SK-MEL-5 (cell line): ENCODE results near the gene IFT122. TPM values are rescaled to one million over a fixed set of nuclear protein-coding genes. Genes with fewer than 3 reads are reported as not detected.

ENCODE experiments used
- DNase-seq: peaks from one replicate; pipeline ENCODE4 v3.0.0-alpha.2; 2016; ENCODE audit warnings: low read depth, low spot score
- in situ Hi-C: cut with HindIII; loops from 2 replicates; pipeline ENCODE4 v1.10.0; 2016; ENCODE audit warnings: low sequenced_read_pairs, high pct_unique_total_duplicates, low pct_unique_long_range_greater_than_20kb
- total RNA-seq: library from RNA; depleted of rRNA; stranded (reverse); fragments of >200 nt; shearing (Covaris generic); gene quantifications from 2 replicates; pipeline ENCODE4 v1.2.3, GENCODE V29; 2014

IFT122 gene
- total RNA-seq, 1 experiment from 2014 or later = 8.6 TPM

DNA sequence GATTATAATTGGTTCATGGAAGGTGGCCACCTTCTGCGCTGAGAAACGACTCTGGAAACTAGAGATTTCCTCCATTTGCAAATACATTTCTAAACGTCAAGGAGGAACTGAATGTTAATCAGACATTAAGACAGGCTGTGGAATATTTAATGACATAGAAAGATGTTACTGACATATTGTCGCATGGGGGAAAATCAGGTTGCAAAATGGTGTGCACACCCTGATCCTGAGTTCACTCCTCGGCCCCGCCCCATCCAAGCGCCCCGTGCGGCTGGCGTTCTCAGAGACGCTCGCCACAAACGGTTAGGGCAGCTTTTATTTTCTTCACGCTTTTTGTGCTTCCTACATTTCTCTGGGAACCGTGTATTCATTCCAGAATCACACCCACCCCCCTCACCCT is 113.7 kb downstream of the IFT122 start:
- in situ Hi-C loops = no loop called here
- no peak for DNase-seq

DNA sequence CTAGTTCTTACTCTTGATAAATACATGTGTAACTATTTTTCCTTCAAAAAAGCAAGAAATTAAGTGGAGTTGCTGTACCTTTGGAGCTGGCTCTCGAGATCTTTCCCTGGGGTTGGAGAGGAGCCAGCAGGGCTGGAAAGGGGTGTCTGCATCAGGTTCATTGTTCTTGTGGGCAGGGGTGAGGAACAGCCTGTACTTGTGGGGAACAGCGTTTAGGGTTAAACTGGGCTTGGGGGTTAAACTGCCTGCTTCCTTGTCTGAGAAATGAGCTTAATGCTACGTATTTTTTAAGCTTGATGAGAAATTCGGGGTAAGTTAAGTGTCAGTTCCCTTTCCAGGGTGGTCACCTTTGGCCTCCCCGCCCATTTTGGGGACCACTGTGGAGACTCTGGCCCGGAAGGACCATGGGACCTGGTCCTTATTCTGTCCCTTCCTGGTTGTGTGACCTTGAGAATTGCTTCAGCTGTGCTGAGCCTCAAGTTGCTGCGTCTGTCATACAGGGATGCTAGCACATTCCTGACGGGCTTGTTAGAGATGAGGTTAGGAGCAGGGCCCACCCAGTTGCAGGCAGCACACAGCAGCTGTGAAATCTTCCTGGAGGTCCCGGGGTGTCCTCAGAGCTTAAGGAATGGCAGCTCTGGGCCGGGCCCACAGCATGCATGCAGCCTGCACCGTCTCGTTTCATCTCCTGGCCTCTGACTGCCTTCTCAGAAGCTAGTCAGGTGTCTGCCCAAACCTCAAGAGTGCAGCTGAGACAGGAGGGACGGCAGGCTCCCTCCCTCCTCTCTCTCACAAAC is 114.5 kb downstream of the IFT122 start:
- in situ Hi-C loops = no loop called here
- DNase-seq = no peak

DNA sequence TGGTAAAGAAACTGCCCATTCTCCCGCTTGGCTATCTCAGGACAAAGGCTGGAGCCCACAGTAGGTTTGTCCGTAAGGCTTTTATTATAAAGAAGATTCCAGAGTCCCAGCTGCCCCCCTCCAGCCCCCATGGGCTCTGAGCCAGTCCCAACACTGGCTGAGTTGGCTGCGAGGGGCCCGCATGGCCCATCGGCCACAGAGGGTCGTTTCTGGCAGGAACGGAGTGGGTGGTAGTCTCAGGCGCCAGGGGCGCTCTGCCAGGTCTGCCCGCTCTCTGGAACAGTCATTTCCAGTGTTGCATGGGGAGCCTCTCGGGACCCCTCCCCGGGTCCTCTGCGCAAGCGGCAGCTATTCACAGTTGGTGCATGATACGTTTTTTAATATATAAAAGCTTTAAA is 115.1 kb downstream of the IFT122 start:
- no peak for DNase-seq
- in situ Hi-C loops = no loop called here

DNA sequence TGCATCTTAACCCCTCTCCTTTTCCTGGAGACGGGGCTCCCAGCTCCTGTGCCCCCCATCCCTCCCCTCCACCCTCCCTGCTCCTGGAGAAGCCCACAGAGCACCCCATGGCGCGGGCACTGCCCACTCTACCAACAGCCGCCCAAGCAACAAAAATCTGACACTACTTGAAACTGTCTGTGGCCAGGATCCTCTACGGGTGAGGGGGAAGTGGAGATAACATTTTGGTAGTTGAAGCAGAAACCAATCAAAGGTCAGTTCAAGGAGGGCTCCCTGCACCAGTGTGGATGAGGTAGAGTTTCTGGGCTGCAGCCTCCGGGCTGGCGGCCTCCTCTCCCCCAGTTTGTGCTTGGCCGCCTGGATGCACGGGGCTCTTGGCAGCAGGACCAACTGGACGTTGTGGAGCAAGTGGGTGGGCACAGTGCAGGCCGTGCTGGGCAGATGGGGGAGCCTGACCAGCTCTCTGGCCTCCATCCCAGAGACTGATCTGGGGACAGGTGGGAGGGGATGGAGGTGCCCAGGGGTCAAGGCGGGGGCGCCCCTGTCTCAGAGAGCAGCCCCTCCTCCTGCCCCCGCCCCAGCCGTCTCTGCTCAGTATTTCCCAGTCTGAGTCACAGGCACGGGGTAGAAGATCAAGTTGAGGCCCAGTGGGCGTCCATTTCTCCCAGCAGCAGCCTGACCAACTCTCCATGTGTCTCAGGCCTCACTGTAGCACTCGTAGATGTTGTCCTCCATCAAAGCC is 115.8 kb downstream of the IFT122 start:
- DNase-seq = no peak
- in situ Hi-C loops = no loop called here

DNA sequence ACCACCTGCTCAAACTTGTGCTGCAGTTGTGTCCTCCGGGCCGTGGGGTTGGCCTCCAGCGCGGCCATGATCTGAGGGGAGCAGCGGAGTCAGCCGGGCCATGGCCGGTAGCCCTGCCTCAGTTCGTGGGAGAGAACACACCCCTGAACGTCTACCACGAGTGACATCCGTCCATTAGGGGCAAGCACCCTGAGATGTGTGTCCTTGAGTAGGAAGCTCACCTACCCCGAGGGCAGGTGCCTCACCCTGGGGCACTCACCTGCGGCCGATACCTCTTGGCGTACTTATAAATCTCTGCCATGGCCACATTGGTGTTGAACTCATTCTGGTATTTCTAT is 116.3 kb downstream of the IFT122 start:
- DNase-seq = no peak
- in situ Hi-C loops = no loop called here

DNA sequence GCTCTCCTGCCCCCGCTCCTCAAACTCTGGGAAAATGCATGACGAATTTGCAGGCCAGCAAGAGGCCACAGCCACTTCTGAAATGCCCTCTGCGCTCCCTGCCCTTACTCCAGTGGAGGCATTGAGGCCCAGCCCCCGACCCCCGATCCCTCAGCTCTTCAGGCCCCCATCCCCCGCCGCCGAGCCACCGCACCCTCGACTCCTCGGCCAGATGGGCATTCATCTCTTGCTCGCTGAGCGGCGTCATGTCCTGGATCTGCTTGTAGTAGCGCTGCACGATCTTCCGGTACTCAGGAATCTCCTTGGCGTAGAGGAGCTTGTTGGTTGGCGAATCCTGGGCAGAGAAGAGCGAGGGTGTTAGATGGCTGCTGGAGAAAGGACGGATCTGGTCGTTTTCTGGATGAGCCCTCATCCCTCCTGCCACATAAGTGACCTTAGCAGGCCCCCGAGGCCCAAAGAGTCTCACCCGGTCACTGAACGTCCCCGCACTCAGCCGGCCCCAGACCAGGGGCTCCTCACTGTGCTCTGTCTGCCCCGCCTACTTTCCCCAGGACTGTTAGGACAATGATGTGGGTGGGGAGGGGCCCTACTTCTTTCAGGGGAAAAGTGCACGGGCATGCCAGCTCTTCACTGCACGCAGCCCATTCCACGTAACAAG is 117.0 kb downstream of the IFT122 start:
- in situ Hi-C loops = no loop called here
- no peak for DNase-seq

DNA sequence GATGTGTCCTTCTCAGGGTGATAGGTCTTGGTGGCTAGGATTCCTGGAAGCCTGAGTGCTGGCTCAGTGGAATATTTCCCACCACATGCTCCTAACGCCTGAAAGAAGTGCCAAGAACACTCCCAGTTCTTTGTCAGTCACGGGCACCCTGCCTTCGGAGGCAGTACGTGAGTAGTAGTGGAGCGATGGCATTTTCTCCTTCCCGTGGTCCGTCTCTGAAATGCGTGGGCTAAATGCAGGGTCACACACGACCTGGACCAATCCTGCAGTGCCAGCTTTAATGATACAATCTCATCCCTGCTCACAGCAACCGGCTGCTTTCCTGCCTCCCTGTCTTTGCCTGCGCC is 117.5 kb downstream of the IFT122 start:
- in situ Hi-C loops = no loop called here

DNA sequence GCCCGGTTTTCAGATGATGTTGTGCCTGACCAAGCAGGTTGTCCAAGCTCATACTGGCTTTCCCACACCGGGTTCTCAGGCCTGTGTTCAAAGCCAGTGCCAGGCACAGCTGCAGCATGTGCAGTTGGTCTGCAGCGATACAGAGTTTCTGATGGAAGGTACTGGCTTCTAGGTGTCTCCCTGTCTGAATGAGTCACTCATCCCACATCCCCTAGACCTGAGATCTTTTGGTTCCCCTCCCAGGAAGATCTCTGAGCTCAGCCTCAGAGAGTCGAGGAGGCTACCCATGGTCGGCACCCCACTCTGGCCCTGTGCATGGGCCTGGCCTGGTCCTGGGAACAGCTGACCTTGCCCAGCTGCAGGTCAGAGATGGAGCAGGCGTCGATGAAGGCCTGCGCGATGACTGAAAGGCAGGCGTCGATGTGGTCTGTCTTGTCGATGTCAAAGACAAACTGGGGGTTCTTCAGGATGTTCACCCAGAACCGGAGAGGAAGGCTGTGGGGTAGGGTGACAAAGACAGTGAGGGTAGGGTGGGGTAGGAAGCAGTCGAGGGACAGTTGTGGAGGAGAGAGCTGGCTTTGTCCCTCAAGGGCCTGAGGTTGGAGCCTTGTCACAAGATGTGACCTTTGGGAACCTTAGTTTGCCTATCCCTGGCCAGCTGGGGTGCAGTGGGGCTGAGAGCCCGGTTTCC is 118.2 kb downstream of the IFT122 start:
- in situ Hi-C loops = no loop called here
- DNase-seq = no peak

More for the DNA sequence above, 117.5 kb downstream of the IFT122 start:
- DNase-seq = no peak

DNA sequence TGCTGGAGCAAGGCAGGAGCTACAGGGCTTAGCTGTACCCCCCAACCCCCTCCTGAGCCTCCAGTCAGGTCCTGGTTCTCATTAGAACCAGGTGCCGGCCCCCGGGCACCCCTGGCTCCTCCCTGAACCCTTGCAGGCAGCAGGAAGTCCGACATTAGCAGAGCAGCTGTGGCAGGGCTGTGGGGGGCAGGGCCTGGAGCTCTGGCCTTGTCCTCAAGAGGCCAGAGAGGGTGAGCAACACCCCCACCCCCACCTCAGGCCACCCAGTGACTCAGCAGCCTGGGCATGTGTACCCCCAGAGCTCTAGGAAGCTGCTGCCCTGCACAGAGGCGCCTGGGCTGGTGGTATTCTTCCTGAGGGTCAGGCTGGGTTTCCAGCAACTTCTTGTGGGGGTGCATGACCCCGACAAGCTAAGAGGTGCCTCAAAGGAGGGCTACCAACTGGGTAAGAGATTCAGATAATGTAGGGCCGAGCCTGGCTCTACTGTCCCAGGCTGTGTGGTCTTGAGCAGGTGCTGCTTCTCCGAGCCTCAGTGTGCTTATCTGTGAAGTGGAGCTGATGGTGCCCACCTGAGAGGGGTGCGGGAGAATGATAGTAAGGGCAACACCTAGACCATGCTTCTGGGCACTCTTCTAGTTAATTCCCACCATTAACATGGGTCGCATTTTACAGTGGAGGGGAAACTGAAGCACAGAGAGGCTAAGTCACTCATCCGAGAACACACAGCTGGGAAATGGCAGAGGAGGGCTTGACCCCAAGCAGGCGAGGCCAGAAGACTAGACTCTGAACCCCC is 118.9 kb downstream of the IFT122 start:
- DNase-seq = no peak
- in situ Hi-C loops = no loop called here

DNA sequence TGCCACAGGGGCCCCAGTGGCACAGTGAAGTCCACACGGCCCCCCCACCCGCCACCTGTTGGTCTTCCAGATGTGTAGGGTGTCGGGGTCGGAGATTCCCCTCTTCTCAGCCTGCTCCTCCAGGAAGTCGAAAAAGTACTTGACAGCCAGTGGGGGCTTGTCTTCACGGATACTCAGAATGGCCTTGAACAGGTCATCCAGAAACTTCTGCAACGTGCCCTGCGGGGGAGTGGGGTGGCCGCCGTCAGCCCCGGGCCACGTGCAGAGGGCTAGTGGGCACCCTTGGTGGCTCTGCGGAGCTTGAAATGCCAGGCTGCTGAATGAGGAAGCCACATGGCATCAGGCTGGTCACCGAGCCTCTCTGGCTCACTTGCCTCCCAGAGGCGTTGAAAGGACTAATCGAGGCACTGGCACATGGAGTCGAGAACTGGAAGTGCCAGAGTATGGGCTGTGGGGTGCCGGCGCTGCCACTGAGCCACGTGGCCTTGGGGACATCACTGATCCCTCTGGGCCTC is 119.6 kb downstream of the IFT122 start:
- in situ Hi-C loops = no loop called here
- no peak for DNase-seq

DNA sequence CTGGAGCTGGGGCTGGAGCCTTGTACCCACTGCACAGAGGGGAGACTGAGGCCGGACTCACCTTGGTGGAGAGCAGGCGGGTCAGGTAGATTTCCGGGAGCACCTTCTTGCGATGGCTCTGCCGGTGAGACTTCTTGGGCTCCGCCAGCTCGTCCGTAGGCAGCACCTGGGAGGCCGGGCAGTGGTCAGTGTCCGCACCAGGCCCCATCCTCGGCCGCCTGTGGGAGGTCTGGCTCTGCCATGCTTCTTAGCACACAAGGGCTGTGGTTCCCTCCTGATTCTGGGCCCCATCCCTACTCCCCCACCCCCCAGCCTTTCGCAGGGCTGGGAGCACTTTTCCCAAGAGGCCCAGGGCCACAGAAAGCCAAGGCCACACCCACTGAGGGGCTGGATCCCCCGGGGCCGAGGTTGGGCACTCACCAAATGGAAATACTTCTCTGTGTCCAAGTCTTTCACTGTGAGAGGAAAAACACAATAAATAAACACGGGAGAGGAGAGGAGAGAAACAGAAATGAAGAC is 120.3 kb downstream of the IFT122 start:
- no peak for DNase-seq
- in situ Hi-C loops = no loop called here

DNA sequence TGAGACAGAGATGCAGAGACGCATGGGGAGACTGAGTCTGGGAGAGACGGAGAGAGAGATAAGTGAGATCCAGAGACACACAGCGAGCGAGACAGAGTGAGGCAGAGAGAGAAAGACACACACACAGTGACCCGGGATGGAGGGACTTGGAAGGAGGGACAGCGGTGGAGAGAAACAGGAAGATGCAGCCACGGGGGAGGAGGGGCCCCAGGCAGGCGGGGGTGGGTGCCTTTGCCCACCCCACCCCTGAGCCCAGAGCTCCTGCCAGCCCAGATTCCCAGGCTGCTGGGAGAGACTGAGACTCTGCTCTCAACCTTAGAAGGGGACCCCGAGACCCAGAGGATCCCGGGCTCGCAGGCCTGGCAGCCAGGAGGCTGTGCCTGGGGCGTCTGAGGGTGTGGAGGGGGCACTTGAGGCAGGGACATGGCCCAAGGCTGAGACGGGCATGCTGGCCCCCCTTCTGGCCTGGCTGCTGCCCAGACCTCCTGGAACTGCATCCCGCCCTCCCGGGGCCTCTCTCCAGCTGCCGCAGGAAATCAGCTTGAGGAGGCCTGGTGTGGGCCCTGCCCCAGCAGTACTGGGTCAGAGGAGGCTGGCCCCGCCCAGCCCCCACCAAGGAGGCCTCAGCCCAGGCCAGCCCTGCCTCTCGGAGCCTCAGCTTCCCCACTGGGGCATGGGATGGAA is 121.0 kb downstream of the IFT122 start:
- DNase-seq = no peak

DNA sequence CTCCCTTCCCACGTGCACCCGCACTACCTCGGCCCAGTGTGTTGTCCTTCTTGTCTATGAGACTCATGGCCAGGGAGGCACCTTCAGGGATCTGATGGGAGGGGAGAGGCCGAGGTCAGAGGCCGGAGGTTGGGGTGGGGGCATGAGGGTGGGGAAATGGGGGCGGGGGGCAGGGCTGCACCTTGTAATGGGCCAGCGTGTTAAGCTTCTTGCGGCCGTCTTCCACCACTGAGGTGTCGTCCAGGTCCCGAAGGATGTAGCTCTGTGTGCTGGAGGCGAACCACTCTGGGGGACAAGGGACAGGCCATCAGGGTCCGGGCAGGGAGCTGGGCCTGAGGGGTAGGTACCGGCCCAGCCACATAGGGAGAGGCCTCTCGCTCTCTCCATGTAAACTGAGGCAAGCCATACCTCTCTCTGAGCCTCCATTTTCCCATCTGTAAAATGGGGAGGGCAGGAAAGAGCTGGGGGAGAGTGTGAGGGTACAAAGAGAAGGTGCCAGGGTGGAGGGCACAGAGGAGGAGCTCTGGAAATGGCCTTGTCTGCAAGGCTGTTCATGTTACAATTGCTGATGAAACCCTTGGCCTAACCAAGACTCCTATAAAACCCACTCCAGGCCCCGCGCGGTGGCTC is 121.7 kb downstream of the IFT122 start:
- no peak for DNase-seq
- in situ Hi-C loops = no loop called here

More for the DNA sequence above, 121.0 kb downstream of the IFT122 start:
- in situ Hi-C loops = no loop called here

DNA sequence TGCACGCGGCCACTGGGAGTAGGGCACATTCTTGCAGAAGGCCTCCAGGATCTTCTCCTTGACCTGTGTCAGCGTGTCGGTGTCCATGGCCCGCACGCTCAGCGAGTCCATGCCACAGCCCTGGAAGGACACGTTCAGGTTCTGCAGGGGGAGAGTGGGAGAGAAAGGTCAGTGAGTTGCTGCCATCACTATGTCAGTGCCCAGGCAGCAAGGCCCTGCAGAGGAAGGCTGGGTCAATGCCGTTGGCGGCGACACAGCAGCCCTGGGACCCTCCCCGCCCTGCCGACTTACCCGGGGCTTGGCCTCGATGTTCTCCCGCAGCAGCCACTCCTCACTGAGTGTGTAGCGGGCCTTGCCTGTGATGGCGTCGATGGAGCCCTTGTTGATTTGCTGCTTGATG is 122.8 kb downstream of the IFT122 start:
- in situ Hi-C loops = no loop called here

DNA sequence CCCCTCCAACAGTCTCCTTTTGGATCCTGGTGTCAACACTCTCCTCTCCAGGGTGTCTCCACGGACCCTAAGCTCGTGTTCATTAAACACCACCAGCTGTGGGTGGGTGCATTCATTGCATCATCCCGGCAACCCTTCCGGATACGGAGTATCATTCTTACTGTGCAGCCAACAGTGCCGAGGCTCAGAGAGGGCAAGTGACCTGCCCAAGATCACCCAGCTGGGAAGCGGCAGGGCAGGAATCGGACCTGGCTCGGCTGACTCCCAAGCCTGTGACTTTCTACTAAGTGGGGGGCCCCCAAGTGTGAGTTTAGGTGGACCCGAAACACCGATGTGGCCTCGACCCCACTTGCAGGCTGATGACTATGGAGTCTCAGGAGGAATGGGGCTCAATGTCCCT is 123.3 kb downstream of the IFT122 start:
- no peak for DNase-seq
- in situ Hi-C loops = no loop called here

More for the DNA sequence above, 122.8 kb downstream of the IFT122 start:
- DNase-seq = no peak

DNA sequence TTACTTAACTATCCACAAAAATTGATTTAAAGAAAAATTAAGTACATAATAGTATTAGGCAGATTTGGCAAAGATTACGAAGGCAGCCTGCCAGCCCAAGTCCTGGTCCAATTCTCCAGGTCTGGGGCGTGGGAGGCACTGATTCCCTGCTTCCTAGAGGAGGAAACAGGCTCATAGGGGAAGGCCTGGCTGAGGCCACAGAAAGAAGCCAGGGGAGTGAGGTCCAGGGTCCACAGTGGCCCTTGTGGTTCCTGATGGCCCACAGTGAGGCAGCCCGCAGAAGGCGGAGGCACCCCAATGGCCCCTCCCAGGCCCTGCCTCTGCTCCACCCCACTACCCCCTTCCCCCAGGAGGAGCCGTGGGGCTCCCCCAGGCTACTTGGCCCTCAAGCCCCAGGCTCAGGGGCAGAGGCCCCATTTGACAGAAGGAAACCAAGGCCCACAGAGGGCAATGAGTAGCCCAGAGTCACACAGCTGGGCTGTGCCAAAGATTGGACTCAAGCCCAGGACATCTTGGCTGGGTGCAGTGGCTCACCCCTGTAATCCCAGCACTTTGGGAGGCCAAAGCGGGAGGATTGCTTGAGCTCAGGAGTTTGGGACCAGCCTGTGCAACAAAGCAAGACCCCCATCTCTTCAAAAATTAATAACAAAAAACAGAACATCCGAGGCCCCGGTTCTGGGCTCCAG is 124.0 kb downstream of the IFT122 start:
- no peak for DNase-seq
- in situ Hi-C loops = no loop called here
